AG04450 (cell line): Measurements from ENCODE around the gene PIGQ. TPM values are rescaled to one million over a fixed set of nuclear protein-coding genes. Genes with fewer than 3 reads are reported as not detected.

ENCODE experiments used
- CTCF ChIA-PET: fragments of 300-600, 350-600 bp; formaldehyde crosslinking; extraction: SDS; loops from one replicate; lab custom pipeline; 2022; ENCODE audit warnings: antibody characterized with exemption, inconsistent platforms; lab: Charles Lee
- POLR2A ChIA-PET: fragments of 350-600 bp; formaldehyde crosslinking; extraction: SDS; loops from one replicate; lab custom pipeline; 2021; ENCODE audit warnings: antibody characterized with exemption, inconsistent platforms; lab: Yijun Ruan, JAX
- DNase-seq: peaks from one replicate; pipeline ENCODE4 v3.0.0-alpha.2; 2011; ENCODE audit warnings: low read depth, low spot score
- H3K27ac ChIP-seq: one replicate; pipeline ENCODE4 v1.5.1; 2012; ENCODE audit warnings: low read depth, low read length, control low read depth
- H3K27me3 ChIP-seq: one replicate; pipeline ENCODE4 v1.6.0; 2012; ENCODE audit warnings: low read length; ENCODE audit not compliant: control insufficient read depth, insufficient read depth
- H3K4me3 ChIP-seq: 2 replicates; pipeline ENCODE4 v1.5.1; 2011; ENCODE audit warnings: mild to moderate bottlenecking, low read depth, low read length, control low read depth
- H3K9me3 ChIP-seq: 2 replicates; pipeline ENCODE4 v1.5.1; 2012; ENCODE audit warnings: low read length; ENCODE audit not compliant: control insufficient read depth, insufficient read depth
- polyA plus RNA-seq: library from polyadenylated mRNA; depleted of rRNA; stranded (reverse); fragments of >200 nt; gene quantifications from 2 replicates; pipeline ENCODE4 v1.2.3, GENCODE V29; 2011; rRNA removed
- small RNA-seq: library from RNA; depleted of rRNA; stranded (forward); fragments of <200 nt; gene quantifications from one replicate; pipeline ENCODE3, GENCODE V24; 2012; ENCODE audit warnings: low read depth; ENCODE audit not compliant: insufficient read length
- TF ChIP-seq, protein P1 (sequence below): IDR thresholded peaks from 2 replicates; pipeline ENCODE4 v1.5.1; 2011; ENCODE audit warnings: low read depth, low read length, control low read depth, inconsistent platforms

Gene PIGQ
- polyA plus RNA-seq, 1 experiment, result 12.1 TPM

DNA sequence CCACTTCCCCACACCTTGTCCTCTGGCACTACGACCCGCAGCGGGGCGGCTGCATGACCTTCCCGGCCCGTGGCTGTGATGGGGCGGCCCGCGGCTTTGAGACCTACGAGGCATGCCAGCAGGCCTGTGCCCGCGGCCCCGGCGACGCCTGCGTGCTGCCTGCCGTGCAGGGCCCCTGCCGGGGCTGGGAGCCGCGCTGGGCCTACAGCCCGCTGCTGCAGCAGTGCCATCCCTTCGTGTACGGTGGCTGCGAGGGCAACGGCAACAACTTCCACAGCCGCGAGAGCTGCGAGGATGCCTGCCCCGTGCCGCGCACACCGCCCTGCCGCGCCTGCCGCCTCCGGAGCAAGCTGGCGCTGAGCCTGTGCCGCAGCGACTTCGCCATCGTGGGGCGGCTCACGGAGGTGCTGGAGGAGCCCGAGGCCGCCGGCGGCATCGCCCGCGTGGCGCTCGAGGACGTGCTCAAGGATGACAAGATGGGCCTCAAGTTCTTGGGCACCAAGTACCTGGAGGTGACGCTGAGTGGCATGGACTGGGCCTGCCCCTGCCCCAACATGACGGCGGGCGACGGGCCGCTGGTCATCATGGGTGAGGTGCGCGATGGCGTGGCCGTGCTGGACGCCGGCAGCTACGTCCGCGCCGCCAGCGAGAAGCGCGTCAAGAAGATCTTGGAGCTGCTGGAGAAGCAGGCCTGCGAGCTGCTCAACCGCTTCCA lies 63.7 kb downstream of the PIGQ start:
- Histone ChIP-seq H3K4me3 (no peak overlapping the region), H3K9me3 (no peaks in the 10 kb centered on the region; the same call in 1 of the 2 replicates), H3K27me3 (no peaks in the 10 kb centered on the region), H3K27ac (no peak overlapping the region)
- TF ChIP-seq, protein P1, sequence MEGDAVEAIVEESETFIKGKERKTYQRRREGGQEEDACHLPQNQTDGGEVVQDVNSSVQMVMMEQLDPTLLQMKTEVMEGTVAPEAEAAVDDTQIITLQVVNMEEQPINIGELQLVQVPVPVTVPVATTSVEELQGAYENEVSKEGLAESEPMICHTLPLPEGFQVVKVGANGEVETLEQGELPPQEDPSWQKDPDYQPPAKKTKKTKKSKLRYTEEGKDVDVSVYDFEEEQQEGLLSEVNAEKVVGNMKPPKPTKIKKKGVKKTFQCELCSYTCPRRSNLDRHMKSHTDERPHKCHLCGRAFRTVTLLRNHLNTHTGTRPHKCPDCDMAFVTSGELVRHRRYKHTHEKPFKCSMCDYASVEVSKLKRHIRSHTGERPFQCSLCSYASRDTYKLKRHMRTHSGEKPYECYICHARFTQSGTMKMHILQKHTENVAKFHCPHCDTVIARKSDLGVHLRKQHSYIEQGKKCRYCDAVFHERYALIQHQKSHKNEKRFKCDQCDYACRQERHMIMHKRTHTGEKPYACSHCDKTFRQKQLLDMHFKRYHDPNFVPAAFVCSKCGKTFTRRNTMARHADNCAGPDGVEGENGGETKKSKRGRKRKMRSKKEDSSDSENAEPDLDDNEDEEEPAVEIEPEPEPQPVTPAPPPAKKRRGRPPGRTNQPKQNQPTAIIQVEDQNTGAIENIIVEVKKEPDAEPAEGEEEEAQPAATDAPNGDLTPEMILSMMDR, result no peak
- POLR2A ChIA-PET, result no interaction called here
- CTCF ChIA-PET, result no interaction called here
- no peak for DNase-seq

Small RNA genes within 50 kb of the gene (small RNA-seq; reads per million reads assigned to genes)
- gene MIR3176 (not detected), gene MIR5587 (0.81 reads per million), gene Z98883.1 (not detected)

Other genes starting within 250 kb of the PIGQ start
- 3.5 and 4.7 TPM in 2 replicates for gene AXIN1, start 217.2 kb upstream of the PIGQ start, polyA plus RNA-seq
- gene MRPL28, start 199.4 kb upstream of the PIGQ start, polyA plus RNA-seq, result 144 and 157 TPM in 2 replicates
- gene PGAP6, start 188.0 kb upstream of the PIGQ start, polyA plus RNA-seq, result 40.8 and 68.0 TPM in 2 replicates
- 156 and 198 TPM in 2 replicates for gene NME4, start 172.8 kb upstream of the PIGQ start, polyA plus RNA-seq
- gene DECR2, start 168.1 kb upstream of the PIGQ start, polyA plus RNA-seq, result 11.6 and 16.0 TPM in 2 replicates
- gene RAB11FIP3, start 144.3 kb upstream of the PIGQ start, polyA plus RNA-seq, result 6.9 and 9.7 TPM in 2 replicates
- gene CAPN15, start 42.3 kb upstream of the PIGQ start, polyA plus RNA-seq, result 7.5 and 8.6 TPM in 2 replicates
- not detected in 2 replicates for gene PRR35, start 9.6 kb upstream of the PIGQ start, polyA plus RNA-seq
- gene NHLRC4, start 3.0 kb upstream of the PIGQ start, polyA plus RNA-seq, result 0.45 and 0.88 TPM in 2 replicates
- 4.2 and 6.1 TPM in 2 replicates for gene RAB40C, start 20.1 kb downstream of the PIGQ start, polyA plus RNA-seq
- not detected in 2 replicates for gene WFIKKN1, start 61.0 kb downstream of the PIGQ start, polyA plus RNA-seq
- gene METTL26, start 66.3 kb downstream of the PIGQ start, polyA plus RNA-seq, result 58.3 and 69.5 TPM in 2 replicates
- gene MCRIP2, start 71.9 kb downstream of the PIGQ start, polyA plus RNA-seq, result 6.7 and 10.8 TPM in 2 replicates
- gene WDR90, start 79.4 kb downstream of the PIGQ start, polyA plus RNA-seq, result 2.1 and 2.5 TPM in 2 replicates
- gene RHOT2, start 98.2 kb downstream of the PIGQ start, polyA plus RNA-seq, result 38.0 and 53.3 TPM in 2 replicates
- 1.5 and 1.7 TPM in 2 replicates for gene RHBDL1, start 105.7 kb downstream of the PIGQ start, polyA plus RNA-seq
- 88.8 and 109 TPM in 2 replicates for gene STUB1, start 110.4 kb downstream of the PIGQ start, polyA plus RNA-seq
- gene JMJD8, start 114.4 kb downstream of the PIGQ start, polyA plus RNA-seq, result 33.1 and 51.4 TPM in 2 replicates
- gene WDR24, start 120.4 kb downstream of the PIGQ start, polyA plus RNA-seq, result 2.0 and 3.6 TPM in 2 replicates
- 0.11 and 0.22 TPM in 2 replicates for gene FBXL16, start 135.8 kb downstream of the PIGQ start, polyA plus RNA-seq
- 20.0 and 23.9 TPM in 2 replicates for gene METRN, start 145.2 kb downstream of the PIGQ start, polyA plus RNA-seq
- gene ANTKMT, start 151.2 kb downstream of the PIGQ start, polyA plus RNA-seq, result 5.3 and 6.7 TPM in 2 replicates
- gene CCDC78, start 156.5 kb downstream of the PIGQ start, polyA plus RNA-seq, result 1.1 and 1.5 TPM in 2 replicates
- gene HAGHL, start 157.1 kb downstream of the PIGQ start, polyA plus RNA-seq, result 4.2 and 5.5 TPM in 2 replicates
- gene CIAO3, start 171.0 kb downstream of the PIGQ start, polyA plus RNA-seq, result 14.4 and 17.6 TPM in 2 replicates
- gene MSLN, start 190.8 kb downstream of the PIGQ start, polyA plus RNA-seq, result 0.11 and 0.17 TPM in 2 replicates
- 9.2 and 13.5 TPM in 2 replicates for gene RPUSD1, start 218.4 kb downstream of the PIGQ start, polyA plus RNA-seq
- 1.1 and 2.1 TPM in 2 replicates for gene CHTF18, start 218.7 kb downstream of the PIGQ start, polyA plus RNA-seq
- gene GNG13, start 230.8 kb downstream of the PIGQ start, polyA plus RNA-seq, result not detected in 2 replicates